Neural progenitor cell (in vitro differentiated cells): ENCODE results near the gene IFRD1. TPM values are rescaled to one million over a fixed set of nuclear protein-coding genes. Genes with fewer than 3 reads are reported as not detected.
A peak's percentile ranks its signal among the peaks of the same experiment; 100 is the strongest.

Source experiments
- DNase-seq: peaks from one replicate; pipeline ENCODE4 v3.0.0-alpha.2; 2016; ENCODE audit warnings: low spot score
- H2AFZ ChIP-seq: fragments of 200-600 bp; sonication (generic); replicated peaks from 2 replicates; pipeline ENCODE4 v1.6.1; 2016; ENCODE audit warnings: antibody characterized with exemption
- H3F3A ChIP-seq: fragments of 200-600 bp; sonication (generic); 2 replicates; pipeline ENCODE4 v1.6.1; 2016; ENCODE audit warnings: antibody characterized with exemption, low read depth
- H3K27ac ChIP-seq: fragments of 200-600 bp; sonication (generic); 2 replicates; pipeline ENCODE4 v1.5.1; 2016; ENCODE audit warnings: mild to moderate bottlenecking
- H3K27me3 ChIP-seq: fragments of 200-600 bp; sonication (generic); 2 replicates; pipeline ENCODE4 v1.6.1; 2016; ENCODE audit warnings: mild to moderate bottlenecking, moderate library complexity
- H3K36me3 ChIP-seq: fragments of 200-600 bp; sonication (generic); 2 replicates; pipeline ENCODE4 v1.5.1; 2016
- H3K4me1 ChIP-seq: fragments of 200-600 bp; sonication (generic); 2 replicates; pipeline ENCODE4 v1.6.1; 2016; ENCODE audit warnings: mixed run types
- H3K4me2 ChIP-seq: fragments of 200-600 bp; sonication (generic); 2 replicates; pipeline ENCODE4 v1.6.1; 2016
- H3K4me3 ChIP-seq: fragments of 200-600 bp; sonication (generic); 2 replicates; pipeline ENCODE4 v1.5.1; 2016
- H3K79me2 ChIP-seq: fragments of 200-600 bp; sonication (generic); 2 replicates; pipeline ENCODE4 v1.6.1; 2016; ENCODE audit warnings: low read depth
- H3K9ac ChIP-seq: fragments of 200-600 bp; sonication (generic); 2 replicates; pipeline ENCODE4 v1.6.1; 2016
- H3K9me3 ChIP-seq: fragments of 200-600 bp; sonication (generic); 2 replicates; pipeline ENCODE4 v1.5.1; 2016; ENCODE audit warnings: low read depth
- H4K20me1 ChIP-seq: fragments of 200-600 bp; sonication (generic); 2 replicates; pipeline ENCODE4 v1.6.1; 2016; ENCODE audit warnings: low read depth
- H3K27ac Mint-ChIP-seq: 3 replicates; pipeline ENCODE4 v1.8.0; 2021; ENCODE audit warnings: mixed read lengths
- H3K27me3 Mint-ChIP-seq: 2 replicates; pipeline ENCODE4 v1.8.0; 2022; ENCODE audit warnings: low read depth, mild to moderate bottlenecking, inconsistent platforms, moderate library complexity, mixed read lengths; ENCODE audit not compliant: insufficient read depth
- H3K36me3 Mint-ChIP-seq: 3 replicates; pipeline ENCODE4 v1.8.0; 2021; ENCODE audit warnings: mixed read lengths
- H3K4me1 Mint-ChIP-seq: 3 replicates; pipeline ENCODE4 v1.8.0; 2021; ENCODE audit warnings: mixed read lengths
- H3K4me3 Mint-ChIP-seq: 3 replicates; pipeline ENCODE4 v1.8.0; 2021; ENCODE audit warnings: mild to moderate bottlenecking, moderate library complexity, mixed read lengths
- H3K9me3 Mint-ChIP-seq: 3 replicates; pipeline ENCODE4 v1.8.0; 2020; ENCODE audit warnings: mixed read lengths
- CTCF ChIP-seq: fragments of 200-600 bp; sonication (generic); IDR thresholded peaks from 2 replicates; pipeline ENCODE4 v1.5.1; 2017; ENCODE audit warnings: antibody characterized with exemption, mild to moderate bottlenecking
- EZH2 ChIP-seq: fragments of 200-600 bp; sonication (generic); IDR thresholded peaks from 2 replicates; pipeline ENCODE4 v1.6.1; 2017; ENCODE audit warnings: antibody characterized with exemption, mild to moderate bottlenecking, moderate library complexity
- EZH2phosphoT487 ChIP-seq: fragments of 200-600 bp; sonication (generic); IDR thresholded peaks from 2 replicates; pipeline ENCODE4 v1.6.1; 2017; ENCODE audit warnings: antibody characterized with exemption
- total RNA-seq: library from RNA; depleted of rRNA; stranded (reverse); fragments of >200 nt; gene quantifications from 2 replicates; pipeline ENCODE4 v1.2.3, GENCODE V29; 2015; ENCODE audit warnings: low replicate concordance

Gene IFRD1
- 82.2 and 110 TPM in 2 replicates for total RNA-seq

- H3K27me3 Mint-ChIP-seq: peaks cover 4% of the 10 kb centered on the region
- H3K27ac Mint-ChIP-seq: peak within 1 kb of the TSS; percentile 96
- H3K4me1 Mint-ChIP-seq: peaks cover 31% of the 10 kb centered on the region
- H3K79me2 ChIP-seq: peaks cover 43% of the 10 kb centered on the region
- peaks cover 12% of the 10 kb centered on the region for H3F3A ChIP-seq
- DNase-seq: peak; percentile 99
- peaks cover 17% of the 10 kb centered on the region for H3K4me1 ChIP-seq
- peak within 1 kb of the TSS; percentile 93 for H3K9ac ChIP-seq
- peaks cover 20% of the 10 kb centered on the region for H4K20me1 ChIP-seq
- peak within 1 kb of the TSS; percentile 86 for H3K27ac ChIP-seq
- peak within 1 kb of the TSS; percentile 96 for H3K4me2 ChIP-seq
- no peak for TF ChIP-seq EZH2phosphoT487
- TF ChIP-seq EZH2: no peak
- no peak for TF ChIP-seq CTCF
- peak within 1 kb of the TSS; percentile 99 for H2AFZ ChIP-seq
- no peaks in the 10 kb centered on the region for H3K27me3 ChIP-seq
- H3K36me3 Mint-ChIP-seq: no peaks in the 10 kb centered on the region
- peak within 1 kb of the TSS; percentile 91 for H3K4me3 ChIP-seq
- no peaks in the 10 kb centered on the region for H3K36me3 ChIP-seq
- H3K9me3 Mint-ChIP-seq: no peaks in the 10 kb centered on the region
- no peaks in the 10 kb centered on the region for H3K9me3 ChIP-seq
- peak within 1 kb of the TSS; percentile 98 for H3K4me3 Mint-ChIP-seq
These were observed at the start of gene IFRD1 for GRCh38 chr7:112449902-112450806. Gene IFRD1 (plus strand): TSS chr7:112450460. CDS start chr7:112450689, 229 bp downstream.

GRCh38 chr7:112404321-112404720, 45.9 kb upstream of the IFRD1 start:
- Histone ChIP-seq H3K27me3 (no peaks in the 10 kb centered on the region), H3K4me3 (no peak overlapping the region), H3K36me3 (no peaks in the 10 kb centered on the region), H3K4me1 (no peaks in the 10 kb centered on the region), H3K79me2 (no peaks in the 10 kb centered on the region), H3K9ac (no peak overlapping the region), H2AFZ (no peak overlapping the region), H3K9me3 (no peaks in the 10 kb centered on the region), H4K20me1 (no peaks in the 10 kb centered on the region), H3K4me2 (no peak overlapping the region), H3F3A (no peaks in the 10 kb centered on the region), H3K27ac (no peak overlapping the region)
- Mint-ChIP-seq H3K27me3 (no peaks in the 10 kb centered on the region), H3K27ac (no peak overlapping the region), H3K36me3 (no peaks in the 10 kb centered on the region), H3K4me1 (no peaks in the 10 kb centered on the region), H3K9me3 (no peaks in the 10 kb centered on the region), H3K4me3 (no peak overlapping the region)
- no peak for DNase-seq
- TF ChIP-seq EZH2phosphoT487: no peak
- no peak for TF ChIP-seq EZH2
- no peak for TF ChIP-seq CTCF

- H3K4me2 ChIP-seq: no peak overlapping the region
- Mint-ChIP-seq H3K4me3 (no peak overlapping the region), H3K9me3 (no peaks in the 10 kb centered on the region), H3K27me3 (no peaks in the 10 kb centered on the region), H3K4me1 (no peaks in the 10 kb centered on the region), H3K36me3 (no peaks in the 10 kb centered on the region), H3K27ac (no peak overlapping the region)
- DNase-seq: no peak
- H3F3A ChIP-seq: no peaks in the 10 kb centered on the region
- no peaks in the 10 kb centered on the region for H3K79me2 ChIP-seq
- no peaks in the 10 kb centered on the region for H3K36me3 ChIP-seq
- no peak overlapping the region for H3K4me3 ChIP-seq
- H3K27me3 ChIP-seq: no peaks in the 10 kb centered on the region
- no peak overlapping the region for H2AFZ ChIP-seq
- H3K9ac ChIP-seq: no peak overlapping the region
- no peaks in the 10 kb centered on the region for H3K9me3 ChIP-seq
- no peak overlapping the region for H3K27ac ChIP-seq
- H4K20me1 ChIP-seq: no peaks in the 10 kb centered on the region
- no peak for TF ChIP-seq EZH2phosphoT487
- no peak for TF ChIP-seq EZH2
- no peak for TF ChIP-seq CTCF
- no peaks in the 10 kb centered on the region for H3K4me1 ChIP-seq
These were observed 45.0 kb upstream of the IFRD1 start for GRCh38 chr7:112405286-112405685.
